WTC11 (cell line): ENCODE data around the gene WASHC1.
"Not testable (repeated sequence)": the region's sequence is repeated elsewhere in the genome, so short reads cannot be mapped to it uniquely, and the experiment has no call there.

Experiments used
- ETV6 ChIP-seq: sonication (generic); formaldehyde crosslinking; IDR thresholded peaks from 2 replicates; pipeline ENCODE4 v1.8.1; 2022; ENCODE audit warnings: mild to moderate bottlenecking, missing genetic modification reagents
- NR1H2 ChIP-seq: sonication (generic); formaldehyde crosslinking; IDR thresholded peaks from 2 replicates; pipeline ENCODE4 v1.9.0; 2021; ENCODE audit warnings: mild to moderate bottlenecking, moderate library complexity, missing genetic modification reagents
- TEAD1 ChIP-seq: sonication (generic); formaldehyde crosslinking; IDR thresholded peaks from 2 replicates; pipeline ENCODE4 v1.8.0; 2022; ENCODE audit warnings: mild to moderate bottlenecking, missing genetic modification reagents
- TF ChIP-seq, protein P1 (sequence below): fragments of 200-600 bp; IDR thresholded peaks from 2 replicates; pipeline ENCODE4 v1.8.0; 2022; ENCODE audit warnings: antibody characterized with exemption

DNA sequence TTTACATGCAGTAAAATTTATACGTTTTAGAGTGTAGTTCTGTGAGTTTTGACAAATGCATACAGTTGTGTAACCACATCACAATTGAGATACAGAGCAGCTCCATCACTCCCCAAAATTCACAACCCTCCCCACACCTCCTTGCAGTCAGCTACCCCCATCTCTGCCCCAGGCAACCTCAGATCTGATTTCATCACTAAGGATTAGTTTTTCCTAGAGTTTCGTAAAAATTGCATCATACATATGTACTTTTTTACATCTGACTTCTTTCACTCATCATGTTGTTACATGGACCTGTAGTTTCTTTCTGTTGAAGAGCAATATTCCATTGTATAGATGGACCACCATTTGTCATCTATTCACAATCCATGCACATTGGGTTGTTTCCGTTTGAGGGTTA, 14.4 kb upstream of the WASHC1 start:
- TF ChIP-seq, protein P1, sequence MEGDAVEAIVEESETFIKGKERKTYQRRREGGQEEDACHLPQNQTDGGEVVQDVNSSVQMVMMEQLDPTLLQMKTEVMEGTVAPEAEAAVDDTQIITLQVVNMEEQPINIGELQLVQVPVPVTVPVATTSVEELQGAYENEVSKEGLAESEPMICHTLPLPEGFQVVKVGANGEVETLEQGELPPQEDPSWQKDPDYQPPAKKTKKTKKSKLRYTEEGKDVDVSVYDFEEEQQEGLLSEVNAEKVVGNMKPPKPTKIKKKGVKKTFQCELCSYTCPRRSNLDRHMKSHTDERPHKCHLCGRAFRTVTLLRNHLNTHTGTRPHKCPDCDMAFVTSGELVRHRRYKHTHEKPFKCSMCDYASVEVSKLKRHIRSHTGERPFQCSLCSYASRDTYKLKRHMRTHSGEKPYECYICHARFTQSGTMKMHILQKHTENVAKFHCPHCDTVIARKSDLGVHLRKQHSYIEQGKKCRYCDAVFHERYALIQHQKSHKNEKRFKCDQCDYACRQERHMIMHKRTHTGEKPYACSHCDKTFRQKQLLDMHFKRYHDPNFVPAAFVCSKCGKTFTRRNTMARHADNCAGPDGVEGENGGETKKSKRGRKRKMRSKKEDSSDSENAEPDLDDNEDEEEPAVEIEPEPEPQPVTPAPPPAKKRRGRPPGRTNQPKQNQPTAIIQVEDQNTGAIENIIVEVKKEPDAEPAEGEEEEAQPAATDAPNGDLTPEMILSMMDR = not testable (repeated sequence)
- TF ChIP-seq NR1H2 (CRISPR knock-in tag); ETV6; TEAD1 (CRISPR knock-in tag): not testable (repeated sequence)
